H9 (cell line): Measurements from ENCODE around the gene TSPAN17. TPM values are rescaled to one million over a fixed set of nuclear protein-coding genes. Genes with fewer than 3 reads are reported as not detected.
A peak's percentile ranks its signal among the peaks of the same experiment; 100 is the strongest.

Experiments used
- DNase-seq: peaks from one replicate; pipeline ENCODE4 v3.0.0-alpha.2; 2017
- H2AFZ ChIP-seq: one replicate; pipeline ENCODE4 v1.6.1; 2013; ENCODE audit warnings: mild to moderate bottlenecking, low read length, control low read depth, moderate library complexity
- H2AK5ac ChIP-seq: 2 replicates; pipeline ENCODE4 v1.6.1; 2013; ENCODE audit warnings: low read length, control low read depth, mixed read lengths; ENCODE audit not compliant: insufficient read length
- H2BK120ac ChIP-seq: one replicate; pipeline ENCODE4 v1.6.1; 2013; ENCODE audit warnings: low read depth, mild to moderate bottlenecking, low read length, control low read depth, inconsistent platforms; ENCODE audit not compliant: poor library complexity, severe bottlenecking
- H2BK12ac ChIP-seq: 2 replicates; pipeline ENCODE4 v1.6.1; 2013; ENCODE audit warnings: low read length, control low read depth, mixed read lengths, low read depth; ENCODE audit not compliant: insufficient read length
- H2BK15ac ChIP-seq: 2 replicates; pipeline ENCODE4 v1.6.1; 2013; ENCODE audit warnings: low read depth, low read length, control low read depth
- H2BK20ac ChIP-seq: one replicate; pipeline ENCODE4 v1.6.1; 2013; ENCODE audit warnings: low read depth, mild to moderate bottlenecking, low read length, control low read depth, inconsistent platforms; ENCODE audit not compliant: poor library complexity, severe bottlenecking
- H2BK5ac ChIP-seq: 2 replicates; pipeline ENCODE4 v1.6.1; 2013; ENCODE audit warnings: low read length, control low read depth, mixed read lengths; ENCODE audit not compliant: insufficient read length
- H3K14ac ChIP-seq: 2 replicates; pipeline ENCODE4 v1.6.1; 2013; ENCODE audit warnings: low read length, control low read depth; ENCODE audit not compliant: insufficient read depth
- H3K18ac ChIP-seq: 2 replicates; pipeline ENCODE4 v1.6.1; 2013; ENCODE audit warnings: low read depth, mild to moderate bottlenecking, mixed read lengths, low read length, control low read depth; ENCODE audit not compliant: insufficient read length
- H3K23ac ChIP-seq: 2 replicates; pipeline ENCODE4 v1.6.1; 2013; ENCODE audit warnings: low read length, control low read depth, mixed read lengths, low read depth; ENCODE audit not compliant: insufficient read length
- H3K23me2 ChIP-seq: 2 replicates; pipeline ENCODE4 v1.6.1; 2013; ENCODE audit warnings: low read depth, mild to moderate bottlenecking, mixed read lengths, low read length, control low read depth; ENCODE audit not compliant: insufficient read length, poor library complexity, severe bottlenecking
- H3K27ac ChIP-seq: 2 replicates; pipeline ENCODE4 v1.5.1; 2013; ENCODE audit warnings: low read length, control low read depth, mixed read lengths, low read depth; ENCODE audit not compliant: insufficient read length
- H3K27me3 ChIP-seq: 2 replicates; pipeline ENCODE4 v1.6.1; 2013; ENCODE audit warnings: low read length, control low read depth, inconsistent platforms; ENCODE audit not compliant: insufficient read depth
- H3K4ac ChIP-seq: 2 replicates; pipeline ENCODE4 v1.6.1; 2013; ENCODE audit warnings: low read depth, mild to moderate bottlenecking, control low read depth, inconsistent platforms, low read length, moderate library complexity
- H3K4me1 ChIP-seq: 2 replicates; pipeline ENCODE4 v1.6.1; 2013; ENCODE audit warnings: low read length, control low read depth, inconsistent platforms; ENCODE audit not compliant: insufficient read depth
- H3K4me2 ChIP-seq: 2 replicates; pipeline ENCODE4 v1.6.1; 2013; ENCODE audit warnings: low read length, control low read depth, mixed read lengths; ENCODE audit not compliant: insufficient read length, insufficient read depth
- H3K56ac ChIP-seq: 2 replicates; pipeline ENCODE4 v1.6.1; 2013; ENCODE audit warnings: low read depth, mild to moderate bottlenecking, mixed read lengths, low read length, control low read depth; ENCODE audit not compliant: insufficient read length
- H3K79me1 ChIP-seq: 2 replicates; pipeline ENCODE4 v1.6.1; 2013; ENCODE audit warnings: low read depth, mild to moderate bottlenecking, moderate library complexity, low read length, control low read depth, inconsistent platforms; ENCODE audit not compliant: insufficient read depth, poor library complexity, severe bottlenecking
- H3K79me2 ChIP-seq: 2 replicates; pipeline ENCODE4 v1.6.1; 2013; ENCODE audit warnings: low read length, control low read depth, inconsistent platforms; ENCODE audit not compliant: insufficient read depth
- H3K9ac ChIP-seq: 2 replicates; pipeline ENCODE4 v1.6.1; 2013; ENCODE audit warnings: low read length, control low read depth, mixed read lengths; ENCODE audit not compliant: insufficient read length; ENCODE audit errors: extremely low read depth
- H3K9me3 ChIP-seq: one replicate; pipeline ENCODE4 v1.6.1; 2013; ENCODE audit warnings: low read depth, low read length, inconsistent platforms; ENCODE audit not compliant: control insufficient read depth
- H3T11ph ChIP-seq: one replicate; pipeline ENCODE4 v1.6.1; 2013; ENCODE audit warnings: mild to moderate bottlenecking, low read length, control low read depth, inconsistent platforms
- H4K20me1 ChIP-seq: one replicate; pipeline ENCODE4 v1.6.1; 2013; ENCODE audit not compliant: control insufficient read depth, insufficient read length, insufficient read depth
- H4K5ac ChIP-seq: 2 replicates; pipeline ENCODE4 v1.6.1; 2013; ENCODE audit warnings: low read depth, mild to moderate bottlenecking, mixed read lengths, low read length, control low read depth; ENCODE audit not compliant: insufficient read length
- H4K8ac ChIP-seq: replicated peaks from 2 replicates; pipeline ENCODE4 v1.6.1; 2013; ENCODE audit warnings: low read length, control low read depth, mixed read lengths, low read depth; ENCODE audit not compliant: insufficient read length
- H4K91ac ChIP-seq: 2 replicates; pipeline ENCODE4 v1.6.1; 2013; ENCODE audit warnings: low read depth, mild to moderate bottlenecking, moderate library complexity, mixed read lengths, low read length, control low read depth; ENCODE audit not compliant: insufficient read length
- H3K27ac Mint-ChIP-seq, 3 experiments: 2 replicates in 2 of 3; 3 replicates in 1 of 3; pipeline ENCODE4 v1.8.0; 2020 to 2021; ENCODE audit warnings: mixed read lengths in 3 of 3, mild to moderate bottlenecking in 1 of 3, moderate library complexity in 1 of 3
- H3K27me3 Mint-ChIP-seq: 2 replicates; pipeline ENCODE4 v1.8.0; 2021; ENCODE audit warnings: low read depth, mild to moderate bottlenecking, moderate library complexity, mixed read lengths
- H3K36me3 Mint-ChIP-seq, 3 experiments: 2 replicates in 2 of 3; 3 replicates in 1 of 3; pipeline ENCODE4 v1.8.0; 2020 to 2021; ENCODE audit warnings: low read depth in 3 of 3, mixed read lengths in 3 of 3; ENCODE audit not compliant: insufficient read depth in 1 of 3
- H3K4me1 Mint-ChIP-seq, 2 experiments: 2 replicates each; pipeline ENCODE4 v1.8.0; 2020; ENCODE audit warnings: mixed read lengths in 2 of 2
- H3K4me3 Mint-ChIP-seq, 2 experiments: 2 replicates in 1 of 2; 3 replicates in 1 of 2; pipeline ENCODE4 v1.8.0; 2020 to 2021; ENCODE audit warnings: mild to moderate bottlenecking in 2 of 2, mixed read lengths in 2 of 2, moderate library complexity in 1 of 2
- H3K9me3 Mint-ChIP-seq, 2 experiments: 2 replicates in 1 of 2; 3 replicates in 1 of 2; pipeline ENCODE4 v1.8.0; 2020; ENCODE audit warnings: mild to moderate bottlenecking in 2 of 2, mixed read lengths in 2 of 2, moderate library complexity in 1 of 2
- WGBS: extraction: QIAGEN DNeasy Blood & Tissue Kit; methylation state at CpG from one replicate; pipeline ENCODE4 v1.1.7; 2013; ENCODE audit warnings: missing lambda C conversion rate, low lambda C conversion rate, mixed read lengths; ENCODE audit not compliant: insufficient read length; ENCODE audit errors: extremely low coverage; 5-methylcytosine and 5-hydroxymethylcytosine counted together
- total RNA-seq: library from RNA; stranded (reverse); gene quantifications from 2 replicates; pipeline ENCODE4 v1.2.1, GENCODE V29; 2021
- TF ChIP-seq, protein P1 (sequence below): fragments of 200-600 bp; sonication (generic); conservative IDR thresholded peaks from 3 replicates; pipeline ENCODE4 v1.8.0; 2021; ENCODE audit warnings: antibody characterized with exemption, mild to moderate bottlenecking

TSPAN17 gene
- total RNA-seq, 1 experiment from 2014 or later, result 46.8 TPM

- 0 out of 5 replicates have a peak overlapping the region, but pooled peaks of 1 of the 2 experiments have one; percentile 53 for H3K4me3 Mint-ChIP-seq
- Histone ChIP-seq H3K9ac (no peak overlapping the region), H3K4ac (no peak overlapping the region), H2BK120ac (no peak overlapping the region), H4K5ac (no peak overlapping the region), H3K4me1 (no peaks in the 10 kb centered on the region; the same call in 1 of the 2 replicates), H3K23me2 (peaks cover 10% of the 10 kb centered on the region), H2BK20ac (no peak overlapping the region), H4K20me1 (no peaks in the 10 kb centered on the region), H3K18ac (no peak overlapping the region), H3K23ac (no peak overlapping the region), H2AFZ (no peak overlapping the region), H3K14ac (no peak overlapping the region), H2BK15ac (no peak overlapping the region), H3K27me3 (no peaks in the 10 kb centered on the region), H3K4me2 (no peak overlapping the region), H3T11ph (no peak overlapping the region), H3K27ac (no peak overlapping the region), H3K79me1 (no peaks in the 10 kb centered on the region), H4K91ac (no peak overlapping the region), H3K56ac (no peak overlapping the region), H3K9me3 (no peaks in the 10 kb centered on the region), H2BK5ac (no peak overlapping the region), H2AK5ac (no peak overlapping the region), H4K8ac (no peak overlapping the region), H2BK12ac (no peak overlapping the region), H3K79me2 (no peaks in the 10 kb centered on the region)
- TF ChIP-seq, protein P1, sequence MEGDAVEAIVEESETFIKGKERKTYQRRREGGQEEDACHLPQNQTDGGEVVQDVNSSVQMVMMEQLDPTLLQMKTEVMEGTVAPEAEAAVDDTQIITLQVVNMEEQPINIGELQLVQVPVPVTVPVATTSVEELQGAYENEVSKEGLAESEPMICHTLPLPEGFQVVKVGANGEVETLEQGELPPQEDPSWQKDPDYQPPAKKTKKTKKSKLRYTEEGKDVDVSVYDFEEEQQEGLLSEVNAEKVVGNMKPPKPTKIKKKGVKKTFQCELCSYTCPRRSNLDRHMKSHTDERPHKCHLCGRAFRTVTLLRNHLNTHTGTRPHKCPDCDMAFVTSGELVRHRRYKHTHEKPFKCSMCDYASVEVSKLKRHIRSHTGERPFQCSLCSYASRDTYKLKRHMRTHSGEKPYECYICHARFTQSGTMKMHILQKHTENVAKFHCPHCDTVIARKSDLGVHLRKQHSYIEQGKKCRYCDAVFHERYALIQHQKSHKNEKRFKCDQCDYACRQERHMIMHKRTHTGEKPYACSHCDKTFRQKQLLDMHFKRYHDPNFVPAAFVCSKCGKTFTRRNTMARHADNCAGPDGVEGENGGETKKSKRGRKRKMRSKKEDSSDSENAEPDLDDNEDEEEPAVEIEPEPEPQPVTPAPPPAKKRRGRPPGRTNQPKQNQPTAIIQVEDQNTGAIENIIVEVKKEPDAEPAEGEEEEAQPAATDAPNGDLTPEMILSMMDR, result no peak
- no CpG with 5 or more reads among the region's 11 CpGs for WGBS
- DNase-seq, result no peak
- H3K27ac Mint-ChIP-seq, result peak overlapping the region in 2 of 3 experiments; percentile 57 to 88; a peak in 4 of 7 replicates
- H3K9me3 Mint-ChIP-seq, result no peaks in the 10 kb centered on the region
- H3K36me3 Mint-ChIP-seq, result no peaks in the 10 kb centered on the region; a peak in 1 of 7 replicates
- H3K4me1 Mint-ChIP-seq, result peaks cover 46 to 62% of the 10 kb centered on the region in 2 experiments
- H3K27me3 Mint-ChIP-seq, result peaks cover 6% of the 10 kb centered on the region
Observed at GRCh38 chr5:176643491-176644219, 3.6 kb upstream of the TSPAN17 start.
